ENCODE results near the gene PRUNE2.

The PRUNE2 gene

GRCh38 chr9:76619640-76620039 is 286.3 kb downstream of the PRUNE2 start:
- no peak for DNase-seq

- no peak for DNase-seq
Observed at GRCh38 chr9:76619197-76619596, 286.7 kb downstream of the PRUNE2 start.

- no peak for DNase-seq
Observed at GRCh38 chr9:76618762-76619161, 287.2 kb downstream of the PRUNE2 start.

GRCh38 chr9:76617497-76618175 is 288.3 kb downstream of the PRUNE2 start:
- no peak for DNase-seq

- no peak for DNase-seq
Observed at GRCh38 chr9:76616780-76617179, 289.1 kb downstream of the PRUNE2 start.

GRCh38 chr9:76615177-76615603 is 290.7 kb downstream of the PRUNE2 start:
- DNase-seq, result no peak

- DNase-seq, result no peak
Observed at GRCh38 chr9:76613974-76614373, 291.9 kb downstream of the PRUNE2 start.

GRCh38 chr9:76613150-76613781 is 292.6 kb downstream of the PRUNE2 start:
- DNase-seq, result no peak

GRCh38 chr9:76610011-76610352 is 295.9 kb downstream of the PRUNE2 start:
- no peak for DNase-seq

- no peak for DNase-seq
Observed at GRCh38 chr9:76609285-76610010, 296.5 kb downstream of the PRUNE2 start.

- DNase-seq, result no peak
Observed at GRCh38 chr9:76608575-76609273, 297.2 kb downstream of the PRUNE2 start.

GRCh38 chr9:76607730-76608436 is 298.0 kb downstream of the PRUNE2 start:
- no peak for DNase-seq

- DNase-seq, result no peak
Observed at GRCh38 chr9:76605321-76605900, 300.5 kb downstream of the PRUNE2 start.

GRCh38 chr9:76603931-76604570 is 301.9 kb downstream of the PRUNE2 start:
- DNase-seq, result no peak

GRCh38 chr9:76603448-76603895 is 302.4 kb downstream of the PRUNE2 start:
- no peak for DNase-seq

- no peak for DNase-seq
Observed at GRCh38 chr9:76602199-76602598, 303.7 kb downstream of the PRUNE2 start.

GRCh38 chr9:76600007-76600615 is 305.8 kb downstream of the PRUNE2 start:
- peak in 2 of 3 experiments; percentile 38 to 79 for DNase-seq

- no peak for DNase-seq
Observed at GRCh38 chr9:76598981-76599380, 306.9 kb downstream of the PRUNE2 start.

GRCh38 chr9:76595645-76596044 is 310.3 kb downstream of the PRUNE2 start:
- no peak for DNase-seq

GRCh38 chr9:76594764-76595424 is 311.0 kb downstream of the PRUNE2 start:
- no peak for DNase-seq
